NCI-H1105 treated with DMSO at 0.1 percent for 48 hours (cell line): ENCODE data around the gene WDR27.

ENCODE experiments used
- DNase-seq: peaks from one replicate; lab custom pipeline; 2025; lab: John Stamatoyannopoulos, UW

Gene WDR27

GRCh38 chr6:169564453-169565240 lies 137.2 kb downstream of the WDR27 start:
- DNase-seq = no peak

- no peak for DNase-seq
Measured at GRCh38 chr6:169561665-169562064, 140.2 kb downstream of the WDR27 start.

- no peak for DNase-seq
Measured at GRCh38 chr6:169559592-169559991, 142.2 kb downstream of the WDR27 start.

- no peak for DNase-seq
Measured at GRCh38 chr6:169558774-169559441, 142.9 kb downstream of the WDR27 start.

- DNase-seq = no peak
Measured at GRCh38 chr6:169558378-169558773, 143.5 kb downstream of the WDR27 start.

- no peak for DNase-seq
Measured at GRCh38 chr6:169557887-169558286, 143.9 kb downstream of the WDR27 start.

GRCh38 chr6:169556758-169557548 lies 144.9 kb downstream of the WDR27 start:
- no peak for DNase-seq

GRCh38 chr6:169555971-169556617 lies 145.7 kb downstream of the WDR27 start:
- DNase-seq = no peak

- no peak for DNase-seq
Measured at GRCh38 chr6:169545982-169546381, 155.8 kb downstream of the WDR27 start.

GRCh38 chr6:169543704-169544103 lies 158.1 kb downstream of the WDR27 start:
- DNase-seq = no peak

GRCh38 chr6:169542491-169542890 lies 159.3 kb downstream of the WDR27 start:
- no peak for DNase-seq

GRCh38 chr6:169539176-169539897 lies 162.5 kb downstream of the WDR27 start:
- no peak for DNase-seq

GRCh38 chr6:169536446-169537170 lies 165.2 kb downstream of the WDR27 start:
- no peak for DNase-seq

- DNase-seq = no peak
Measured at GRCh38 chr6:169534039-169534421, 167.8 kb downstream of the WDR27 start.

- DNase-seq = no peak
Measured at GRCh38 chr6:169533301-169534038, 168.4 kb downstream of the WDR27 start.

- no peak for DNase-seq
Measured at GRCh38 chr6:169530752-169531123, 171.1 kb downstream of the WDR27 start.

GRCh38 chr6:169529931-169530751 lies 171.7 kb downstream of the WDR27 start:
- DNase-seq = no peak

- DNase-seq = no peak
Measured at GRCh38 chr6:169528755-169529154, 173.1 kb downstream of the WDR27 start.

GRCh38 chr6:169527306-169527705 lies 174.5 kb downstream of the WDR27 start:
- DNase-seq = no peak
